Right atrium auricular region (tissue), 2 donors: ENCODE results near the gene MEX3D. TPM values are rescaled to one million over a fixed set of nuclear protein-coding genes. Genes with fewer than 3 reads are reported as not detected.
"Not testable (repeated sequence)": the region's sequence is repeated elsewhere in the genome, so short reads cannot be mapped to it uniquely, and the experiment has no call there.

ENCODE experiments used
- DNase-seq: peaks from one replicate; pipeline ENCODE4 v3.0.0-alpha.2; 2019; ENCODE audit warnings: low spot score
- H3K27ac ChIP-seq, 2 donors: fragments of 200-600 bp; sonication (generic); 1 replicate in 1 of 2; 2 replicates in 1 of 2; pipeline ENCODE4 v1.5.1; 2016 to 2019
- H3K27me3 ChIP-seq, 2 donors: fragments of 200-600 bp; sonication (generic); one replicate each; pipeline versions ENCODE4 v1.5.1 to v1.6.0; 2017 to 2019
- H3K36me3 ChIP-seq: fragments of 200-600 bp; sonication (generic); one replicate; pipeline ENCODE4 v1.5.1; 2016
- H3K4me1 ChIP-seq, 2 donors: fragments of 200-600 bp; sonication (generic); one replicate each; pipeline versions ENCODE4 v1.5.1 to v1.6.0; 2017 to 2019
- H3K4me3 ChIP-seq, 2 donors: fragments of 200-600 bp; sonication (generic); 1 replicate in 1 of 2; 2 replicates in 1 of 2; pipeline ENCODE4 v1.5.1; 2017 to 2019; ENCODE audit warnings: mild to moderate bottlenecking in 1 of 2, moderate library complexity in 1 of 2
- H3K9me3 ChIP-seq, 2 donors: fragments of 200-600 bp; sonication (generic); one replicate each; pipeline ENCODE4 v1.5.1; 2019
- CTCF ChIP-seq, 2 donors: fragments of 200-600 bp; sonication (generic); IDR thresholded peaks; one replicate each; pipeline ENCODE4 v1.5.1; 2019; ENCODE audit warnings: antibody characterized with exemption in 2 of 2
- total RNA-seq, 2 donors: library from RNA; depleted of rRNA; stranded (reverse); fragments of >200 nt; gene quantifications; one replicate each; pipeline ENCODE4 v1.1.0, GENCODE V29; 2016

The MEX3D gene
- total RNA-seq, 2 donors from 2014 or later: 7.5 to 17.0 TPM

- Histone ChIP-seq H3K36me3 (no peaks in the 10 kb centered on the region), H3K9me3 (no peaks in the 10 kb centered on the region), H3K27ac (no peak overlapping the region), H3K4me1 (peaks cover 0 to 12% of the 10 kb centered on the region in 2 donors), H3K27me3 (peaks cover 0 to 2% of the 10 kb centered on the region in 2 donors), H3K4me3 (no peak overlapping the region)
- no peak for TF ChIP-seq CTCF (IDR thresholded peaks at IDR 0.05)
- no peak for DNase-seq
Observed at GRCh38 chr19:1521636-1522035, 46.5 kb downstream of the MEX3D start.

GRCh38 chr19:1520203-1520780, 47.8 kb downstream of the MEX3D start:
- H3K4me1 ChIP-seq: peaks cover 0 to 12% of the 10 kb centered on the region in 2 donors
- TF ChIP-seq CTCF (IDR thresholded peaks at IDR 0.05): no peak

GRCh38 chr19:1519802-1520201, 48.3 kb downstream of the MEX3D start:
- not testable (repeated sequence) for H3K27me3 ChIP-seq, DNase-seq, H3K4me3 ChIP-seq, H3K36me3 ChIP-seq, H3K27ac ChIP-seq, H3K9me3 ChIP-seq
- H3K4me1 ChIP-seq: peaks cover 0 to 12% of the 10 kb centered on the region in 2 donors

More at GRCh38 chr19:1520203-1520780, 47.8 kb downstream of the MEX3D start:
- H3K27ac ChIP-seq: no peak overlapping the region
- DNase-seq: no peak
- H3K4me3 ChIP-seq: no peak overlapping the region
- no peaks in the 10 kb centered on the region for H3K36me3 ChIP-seq
- H3K27me3 ChIP-seq: peaks cover 0 to 2% of the 10 kb centered on the region in 2 donors
- H3K9me3 ChIP-seq: no peaks in the 10 kb centered on the region

GRCh38 chr19:1518471-1518870, 49.7 kb downstream of the MEX3D start:
- Histone ChIP-seq H3K4me1 (peaks cover 0 to 5% of the 10 kb centered on the region in 2 donors), H3K27me3 (no peaks in the 10 kb centered on the region), H3K36me3 (no peaks in the 10 kb centered on the region), H3K27ac (no peak overlapping the region), H3K4me3 (no peak overlapping the region), H3K9me3 (no peaks in the 10 kb centered on the region)
- no peak for DNase-seq
- TF ChIP-seq CTCF (IDR thresholded peaks at IDR 0.05): no peak

DNA sequence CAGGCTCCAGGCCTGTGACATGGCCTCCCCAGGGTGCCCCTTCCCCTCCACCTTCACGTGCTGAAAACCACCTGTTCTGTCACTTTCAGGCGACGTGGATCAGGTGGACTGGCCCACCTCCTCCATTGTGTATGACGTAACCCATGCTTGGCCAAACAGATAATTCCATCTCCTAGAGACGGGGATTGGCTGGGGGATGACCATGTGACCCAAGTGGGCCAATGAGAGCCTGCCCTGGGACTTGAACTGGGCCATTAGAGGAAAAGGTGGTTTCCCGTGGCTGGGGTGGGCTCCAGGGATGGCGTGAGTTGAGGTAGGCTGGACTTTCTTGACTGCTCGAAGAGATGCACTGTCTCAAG, 51.8 kb downstream of the MEX3D start:
- H3K9me3 ChIP-seq: no peaks in the 10 kb centered on the region
- H3K36me3 ChIP-seq: no peaks in the 10 kb centered on the region
- H3K4me3 ChIP-seq: no peak overlapping the region
- H3K4me1 ChIP-seq: peaks cover 0 to 17% of the 10 kb centered on the region in 2 donors
- TF ChIP-seq CTCF (IDR thresholded peaks at IDR 0.05): no peak
- H3K27ac ChIP-seq: no peak overlapping the region
- H3K27me3 ChIP-seq: no peaks in the 10 kb centered on the region
- no peak for DNase-seq

DNA sequence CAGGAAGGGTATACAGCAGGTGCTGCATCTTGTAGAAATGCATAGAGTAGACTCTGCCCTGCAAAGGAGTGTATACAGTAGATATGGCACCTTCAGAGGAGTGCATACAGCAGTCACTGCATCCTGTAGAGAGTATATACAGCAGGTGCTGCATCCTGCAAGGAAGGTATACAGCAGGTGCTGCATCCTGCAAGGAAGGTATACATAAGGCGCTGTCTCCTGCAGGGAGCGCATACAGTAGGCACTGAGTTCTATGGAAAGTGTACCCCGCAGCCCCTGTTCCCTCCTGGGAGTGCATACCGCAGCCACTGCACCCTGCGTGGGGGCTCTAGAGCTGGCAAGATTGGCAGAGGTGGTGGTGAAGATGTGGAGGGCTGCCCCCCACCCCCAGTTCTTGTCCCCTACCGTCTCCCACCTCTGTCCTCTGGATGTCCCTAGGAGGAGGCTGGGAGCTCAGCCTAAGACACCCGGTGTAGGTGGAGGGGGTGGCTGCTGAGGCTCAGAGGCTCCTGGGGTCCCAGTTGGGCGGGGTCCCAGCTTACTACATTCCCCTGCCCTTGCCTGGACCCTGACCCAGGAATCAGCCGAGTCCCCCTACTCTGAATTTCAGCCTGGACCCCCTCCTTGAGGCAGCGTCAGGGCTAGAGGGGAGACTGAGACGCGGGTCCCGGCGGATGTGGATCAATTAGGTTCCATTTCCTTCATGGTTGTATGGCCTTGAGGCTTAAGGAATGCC, 53.0 kb downstream of the MEX3D start:
- H3K36me3 ChIP-seq: no peaks in the 10 kb centered on the region
- no peak overlapping the region for H3K4me3 ChIP-seq
- no peaks in the 10 kb centered on the region for H3K9me3 ChIP-seq
- no peak for DNase-seq
- H3K4me1 ChIP-seq: peaks cover 0 to 17% of the 10 kb centered on the region in 2 donors
- TF ChIP-seq CTCF (IDR thresholded peaks at IDR 0.05): no peak
- no peaks in the 10 kb centered on the region for H3K27me3 ChIP-seq
- H3K27ac ChIP-seq: no peak overlapping the region
